ENCODE results near the gene PRAMEF6.
"Not testable (repeated sequence)": the region's sequence is repeated elsewhere in the genome, so short reads cannot be mapped to it uniquely, and the experiment has no call there.

- TF ChIP-seq, protein P1, sequence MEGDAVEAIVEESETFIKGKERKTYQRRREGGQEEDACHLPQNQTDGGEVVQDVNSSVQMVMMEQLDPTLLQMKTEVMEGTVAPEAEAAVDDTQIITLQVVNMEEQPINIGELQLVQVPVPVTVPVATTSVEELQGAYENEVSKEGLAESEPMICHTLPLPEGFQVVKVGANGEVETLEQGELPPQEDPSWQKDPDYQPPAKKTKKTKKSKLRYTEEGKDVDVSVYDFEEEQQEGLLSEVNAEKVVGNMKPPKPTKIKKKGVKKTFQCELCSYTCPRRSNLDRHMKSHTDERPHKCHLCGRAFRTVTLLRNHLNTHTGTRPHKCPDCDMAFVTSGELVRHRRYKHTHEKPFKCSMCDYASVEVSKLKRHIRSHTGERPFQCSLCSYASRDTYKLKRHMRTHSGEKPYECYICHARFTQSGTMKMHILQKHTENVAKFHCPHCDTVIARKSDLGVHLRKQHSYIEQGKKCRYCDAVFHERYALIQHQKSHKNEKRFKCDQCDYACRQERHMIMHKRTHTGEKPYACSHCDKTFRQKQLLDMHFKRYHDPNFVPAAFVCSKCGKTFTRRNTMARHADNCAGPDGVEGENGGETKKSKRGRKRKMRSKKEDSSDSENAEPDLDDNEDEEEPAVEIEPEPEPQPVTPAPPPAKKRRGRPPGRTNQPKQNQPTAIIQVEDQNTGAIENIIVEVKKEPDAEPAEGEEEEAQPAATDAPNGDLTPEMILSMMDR (IDR thresholded peaks at IDR 0.05; ENCODE audit: poor library complexity), result not testable (repeated sequence)
- not testable (repeated sequence) for TF ChIP-seq EZH2 (IDR thresholded peaks at IDR 0.05; ENCODE audit: borderline replicate concordance); EZH2phosphoT487 (IDR thresholded peaks at IDR 0.05; ENCODE audit: low read depth, severe bottlenecking, unreplicated experiment)
Observed at GRCh38 chr1:12899186-12899585, 48.2 kb downstream of the PRAMEF6 start.
